Suppressor macrophage treated with lipopolysaccharide for 1 hour (primary cell): ENCODE results near the gene HRG.
"Not testable (repeated sequence)": the region's sequence is repeated elsewhere in the genome, so short reads cannot be mapped to it uniquely, and the experiment has no call there.

ENCODE experiments used
- DNase-seq, 3 donors: peaks; one replicate each; pipeline ENCODE4 v3.0.0-alpha.2; 2020 to 2022

HRG gene

DNA sequence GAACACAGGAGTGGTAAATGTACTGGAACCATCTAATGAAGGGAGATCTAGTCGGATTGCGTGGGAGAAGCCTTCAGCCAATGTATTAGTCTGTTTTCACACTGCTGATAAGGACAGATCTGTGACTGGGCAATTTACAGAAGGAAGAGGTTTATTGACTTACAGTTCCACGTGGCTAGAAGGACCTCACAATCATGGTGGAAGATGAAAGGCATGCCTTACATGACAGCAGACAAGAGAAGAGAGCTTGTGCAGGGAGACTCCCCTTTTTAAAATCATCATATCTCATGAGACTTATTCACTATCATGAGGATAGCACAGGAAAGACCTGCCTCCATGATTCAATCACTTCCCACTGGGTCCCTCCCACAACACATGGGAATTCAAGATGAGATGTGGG, 17.0 kb downstream of the HRG start:
- DNase-seq: peak; percentile 40 to 56 (median 54)

- DNase-seq: no peak
These were observed 18.2 kb downstream of the HRG start for GRCh38 chr3:186683979-186684378.

DNA sequence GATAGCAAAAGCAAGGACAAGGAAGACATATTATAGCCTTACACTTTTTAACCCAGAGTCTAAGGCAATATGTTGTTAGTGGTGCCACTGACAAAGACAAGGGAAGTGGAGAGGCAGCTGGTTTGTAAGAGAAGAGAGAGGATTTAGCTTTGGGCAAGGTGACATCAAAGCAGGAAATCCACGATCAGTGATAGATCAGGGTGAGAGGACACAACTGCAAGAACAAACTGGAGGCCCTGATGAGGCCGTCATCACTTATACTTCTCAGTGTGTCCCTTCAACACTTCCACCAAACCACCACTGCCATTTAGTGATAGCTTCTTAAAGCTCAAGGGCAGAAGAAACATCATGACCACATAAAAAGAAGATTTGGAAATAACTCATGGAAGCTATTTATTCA, 20.7 kb downstream of the HRG start:
- not testable (repeated sequence) for DNase-seq

GRCh38 chr3:186687120-186687651, 21.4 kb downstream of the HRG start:
- DNase-seq: no peak

DNA sequence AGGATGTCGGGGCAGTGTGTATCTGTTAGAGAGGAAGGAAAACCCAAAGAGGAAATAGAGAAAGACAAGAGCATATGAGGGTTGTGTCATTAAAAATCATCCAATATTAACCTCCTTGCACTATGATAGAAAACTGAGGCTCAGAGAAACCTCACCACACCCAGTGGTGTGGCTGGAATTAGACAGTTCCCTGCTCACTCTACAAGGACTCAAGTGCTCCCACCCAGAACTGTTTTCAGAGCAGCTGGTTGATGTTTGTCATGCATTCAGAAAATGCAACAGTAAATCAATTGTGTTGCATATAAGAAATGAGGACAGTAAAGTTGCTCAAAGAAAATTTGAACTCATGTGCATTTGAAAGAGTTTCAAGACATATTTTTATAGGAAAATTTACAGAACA, 24.5 kb downstream of the HRG start:
- DNase-seq: not testable (repeated sequence)

DNA sequence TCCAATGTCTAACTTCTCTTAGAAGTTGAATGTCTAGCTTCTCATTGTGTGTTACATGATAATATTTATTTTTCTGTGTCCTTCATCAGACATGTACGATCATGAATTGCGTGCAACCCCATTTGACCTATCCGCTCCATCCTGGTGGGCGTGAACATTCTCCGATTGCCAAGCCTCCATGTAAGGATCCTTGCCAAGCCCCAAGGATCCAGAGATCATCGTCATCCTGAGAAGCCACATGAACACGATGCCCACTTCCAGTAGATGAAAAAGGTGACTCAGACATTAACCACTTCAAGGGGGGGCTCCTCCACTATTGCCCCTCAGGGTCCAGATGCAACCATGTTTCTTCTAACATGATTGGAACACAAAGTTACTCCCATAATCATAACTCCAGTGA, 25.9 kb downstream of the HRG start:
- DNase-seq: no peak

DNA sequence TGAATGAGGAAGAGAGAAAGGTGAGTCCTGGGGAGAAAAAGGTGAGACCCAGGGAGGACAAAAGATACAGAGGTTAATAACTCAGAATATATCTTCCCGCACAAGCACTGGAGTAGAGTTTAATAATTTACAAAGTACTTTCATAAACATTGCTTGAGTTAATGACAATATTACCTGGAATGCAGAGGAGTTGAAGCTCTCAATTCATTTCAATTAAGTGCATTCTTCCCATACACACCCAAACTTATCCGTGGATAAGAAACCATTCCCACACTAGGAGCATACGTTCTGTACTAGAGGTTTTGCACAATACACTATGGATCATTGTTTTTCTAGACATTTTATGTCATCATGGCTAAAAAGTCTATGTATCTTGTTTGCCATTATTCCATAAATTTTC, 28.0 kb downstream of the HRG start:
- no peak for DNase-seq

GRCh38 chr3:186694288-186695032, 28.6 kb downstream of the HRG start:
- no peak for DNase-seq

GRCh38 chr3:186696522-186696921, 30.7 kb downstream of the HRG start:
- DNase-seq: no peak

- no peak for DNase-seq
These were observed 31.7 kb downstream of the HRG start for GRCh38 chr3:186697510-186697909.

GRCh38 chr3:186700267-186700666, 34.5 kb downstream of the HRG start:
- no peak for DNase-seq

- not testable (repeated sequence) for DNase-seq
These were observed 36.6 kb downstream of the HRG start for GRCh38 chr3:186702451-186702850.

DNA sequence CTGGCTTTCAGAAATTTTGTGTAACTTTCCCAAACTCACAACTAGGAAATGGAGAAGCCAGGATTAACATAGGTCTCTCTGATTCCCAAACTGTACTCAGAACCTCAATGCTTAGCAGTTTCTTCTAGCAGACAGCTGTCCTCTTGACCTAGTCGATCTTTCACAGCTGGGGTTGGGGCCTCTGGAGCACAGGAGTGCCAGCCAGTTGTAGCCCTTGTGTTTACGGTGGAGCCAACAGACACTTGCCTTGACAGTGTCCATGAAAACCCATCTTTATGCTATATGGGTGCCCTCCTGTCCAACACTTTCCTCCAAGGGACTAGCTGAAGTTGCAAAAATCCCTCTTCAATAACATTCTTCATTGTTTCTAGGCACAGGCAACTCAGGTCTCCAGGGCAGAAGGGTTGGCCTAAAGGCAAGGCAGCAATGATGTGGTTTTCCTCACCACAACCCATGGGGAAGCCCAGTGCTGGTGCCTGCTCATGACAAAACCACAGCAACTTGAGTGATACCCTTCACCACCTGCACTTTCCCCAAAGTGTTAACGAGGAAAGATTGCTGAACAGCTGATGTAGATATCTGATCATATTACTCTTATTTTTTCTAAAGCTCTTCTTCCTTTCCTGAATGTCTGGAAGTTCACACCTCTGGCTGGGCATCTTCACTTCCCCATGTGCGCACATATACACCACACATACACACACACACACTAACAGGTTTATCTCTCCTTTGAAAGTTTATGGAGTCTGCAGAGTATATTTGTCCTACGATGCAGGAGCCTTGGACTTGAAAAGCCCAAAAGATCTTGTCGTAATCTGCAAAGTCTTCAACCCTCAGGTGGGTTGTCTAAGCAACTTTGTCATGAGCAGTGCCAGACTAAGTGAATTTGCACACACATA, 40.3 kb downstream of the HRG start:
- no peak for DNase-seq

- DNase-seq: no peak
These were observed 43.3 kb downstream of the HRG start for GRCh38 chr3:186708983-186709679.

GRCh38 chr3:186710694-186711093, 44.9 kb downstream of the HRG start:
- DNase-seq: not testable (repeated sequence)

GRCh38 chr3:186713499-186713898, 47.7 kb downstream of the HRG start:
- no peak for DNase-seq

DNA sequence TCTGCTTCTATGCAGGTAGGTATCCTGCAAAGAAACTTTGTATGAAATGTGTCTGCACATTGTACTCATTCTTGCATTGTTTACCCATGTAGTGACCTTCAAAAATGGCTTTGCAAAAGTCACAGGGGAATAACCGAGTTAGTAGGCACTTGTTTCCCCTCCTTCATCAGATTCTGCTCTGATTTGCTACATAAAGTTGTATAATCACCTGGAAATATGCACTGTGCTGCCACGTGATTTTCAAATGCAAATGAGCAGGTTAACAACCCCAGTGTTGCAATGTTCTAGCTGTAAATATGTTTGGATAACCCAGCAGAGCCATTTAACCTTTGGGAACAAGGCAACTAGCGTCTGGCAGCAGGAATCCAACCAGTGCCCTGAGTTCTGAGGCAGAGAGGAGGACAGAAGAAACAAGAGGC, 51.2 kb downstream of the HRG start, which contains the start of gene KNG1:
TSS of gene KNG1 (plus strand) at position 321 of the 419 bp plus-strand sequence. CDS start 184 bp downstream, outside the sequence.
- DNase-seq: no peak

DNA sequence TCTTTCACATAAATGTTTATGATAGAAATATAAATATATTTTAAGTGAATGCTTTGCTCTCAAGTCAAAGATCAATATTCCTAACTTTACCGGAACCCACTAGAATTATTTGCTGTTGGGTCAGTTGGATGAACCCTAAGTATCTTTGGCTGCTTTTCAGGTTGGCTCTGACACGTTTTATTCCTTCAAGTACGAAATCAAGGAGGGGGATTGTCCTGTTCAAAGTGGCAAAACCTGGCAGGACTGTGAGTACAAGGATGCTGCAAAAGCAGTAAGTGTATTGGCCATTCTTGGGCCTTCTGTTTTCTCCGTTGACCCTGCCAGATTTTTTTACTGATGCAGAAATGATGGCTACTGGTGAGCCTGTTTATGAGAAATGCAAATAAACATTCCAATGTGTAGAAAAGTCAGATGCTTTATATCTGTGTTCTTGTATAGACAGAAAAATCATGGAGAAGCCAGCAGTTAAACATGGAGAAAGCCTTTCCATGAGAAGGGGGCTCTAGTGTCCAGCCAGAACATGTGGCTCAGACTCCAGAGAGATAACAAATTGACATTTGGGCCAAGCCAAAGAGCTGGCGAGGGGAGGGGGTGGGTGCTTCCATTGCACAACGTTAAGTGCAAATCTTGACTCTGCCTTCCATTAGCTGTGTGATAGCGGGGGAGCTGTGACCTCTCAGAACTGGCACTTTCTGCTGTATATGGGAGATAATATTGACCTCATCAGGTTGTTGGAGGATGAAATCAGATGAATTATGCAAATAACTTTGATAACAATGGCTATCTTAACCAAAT, 54.3 kb downstream of the HRG start:
- no peak for DNase-seq

- DNase-seq: peak in 2 of 3 donors; percentile 2 to 6
These were observed 56.6 kb downstream of the HRG start for GRCh38 chr3:186722457-186722856.

GRCh38 chr3:186724911-186725310, 59.1 kb downstream of the HRG start:
- no peak for DNase-seq
